IMR-90 (cell line): ENCODE measurements around the gene RPS6KB1. TPM values are rescaled to one million over a fixed set of nuclear protein-coding genes. Genes with fewer than 3 reads are reported as not detected.
"Not testable (repeated sequence)": the region's sequence is repeated elsewhere in the genome, so short reads cannot be mapped to it uniquely, and the experiment has no call there.

Source experiments
- ATAC-seq: fragments of 200-7000 bp; cut with Tn5 transposase; 2 replicates; pipeline ENCODE4 v1.9.1; 2020; ENCODE audit warnings: low read depth, mild to moderate bottlenecking, moderate library complexity
- BruUV-seq: library from RNA; stranded (reverse); fragments of 400-500 nt; replicated peaks from 2 replicates; lab custom pipeline; 2021; lab: Mats Ljungman, UMichigan
- CTCF ChIA-PET: fragments of 300-600 bp; formaldehyde crosslinking; extraction: SDS; loops from one replicate; lab custom pipeline; 2021; ENCODE audit warnings: antibody characterized with exemption; lab: Yijun Ruan, JAX
- POLR2A ChIA-PET: fragments of 300-600 bp; sonication (Branson Sonifier 250); formaldehyde crosslinking; loops from one replicate; lab custom pipeline; 2022; ENCODE audit warnings: antibody characterized with exemption; ENCODE audit not compliant: unreplicated experiment; lab: Charles Lee
- DNase-seq: peaks from one replicate; pipeline ENCODE4 v3.0.0; 2013
- H2AFZ ChIP-seq: replicated peaks from 2 replicates; pipeline ENCODE3; 2013; ENCODE audit warnings: low read length, mild to moderate bottlenecking; ENCODE audit not compliant: poor library complexity
- H2AK5ac ChIP-seq: 2 replicates; pipeline ENCODE4 v1.6.1; 2013; ENCODE audit warnings: low read depth, low read length, inconsistent platforms
- H2AK9ac ChIP-seq: replicated peaks from 2 replicates; pipeline ENCODE3; 2013; ENCODE audit warnings: mild to moderate bottlenecking, low read depth, low read length, moderate library complexity; ENCODE audit not compliant: poor library complexity
- H2BK120ac ChIP-seq: 2 replicates; pipeline ENCODE4 v1.6.1; 2013; ENCODE audit warnings: low read depth, low read length, inconsistent platforms
- H2BK15ac ChIP-seq: 3 replicates; pipeline ENCODE4 v1.6.1; 2013; ENCODE audit warnings: low read depth, low read length, inconsistent platforms
- H2BK20ac ChIP-seq: 2 replicates; pipeline ENCODE4 v1.6.1; 2013; ENCODE audit warnings: low read depth, mild to moderate bottlenecking, inconsistent platforms, low read length, moderate library complexity
- H2BK5ac ChIP-seq: 2 replicates; pipeline ENCODE4 v1.6.1; 2013; ENCODE audit warnings: mild to moderate bottlenecking, low read depth, low read length, inconsistent platforms; ENCODE audit not compliant: poor library complexity, severe bottlenecking
- H3K14ac ChIP-seq: replicated peaks from 2 replicates; pipeline ENCODE4 v1.6.1; 2013; ENCODE audit warnings: low read depth, low read length, inconsistent platforms
- H3K18ac ChIP-seq: 2 replicates; pipeline ENCODE4 v1.6.1; 2013; ENCODE audit warnings: low read depth, low read length, control low read depth
- H3K23ac ChIP-seq: 2 replicates; pipeline ENCODE4 v1.6.1; 2013; ENCODE audit warnings: low read depth, low read length, inconsistent platforms
- H3K27ac ChIP-seq: 2 replicates; pipeline ENCODE4 v1.5.1; 2013; ENCODE audit warnings: mild to moderate bottlenecking, control low read depth, low read length; ENCODE audit not compliant: insufficient read depth
- H3K27me3 ChIP-seq: 2 replicates; pipeline ENCODE4 v1.6.1; 2013; ENCODE audit warnings: low read length; ENCODE audit not compliant: control insufficient read depth, insufficient read depth
- H3K36me3 ChIP-seq: 2 replicates; pipeline ENCODE4 v1.6.1; 2013; ENCODE audit warnings: low read length, mixed read lengths; ENCODE audit not compliant: control insufficient read depth, insufficient read depth
- H3K4ac ChIP-seq: 2 replicates; pipeline ENCODE4 v1.6.1; 2013; ENCODE audit warnings: low read depth, low read length, inconsistent platforms
- H3K4me1 ChIP-seq: 2 replicates; pipeline ENCODE4 v1.6.1; 2013; ENCODE audit warnings: low read length, mixed read lengths; ENCODE audit not compliant: control insufficient read depth, insufficient read depth
- H3K4me2 ChIP-seq: 2 replicates; pipeline ENCODE4 v1.6.1; 2013; ENCODE audit warnings: low read depth, mild to moderate bottlenecking, control low read depth, low read length, moderate library complexity
- H3K4me3 ChIP-seq: 2 replicates; pipeline ENCODE4 v1.5.1; 2013; ENCODE audit warnings: low read depth, mild to moderate bottlenecking, control low read depth, low read length, moderate library complexity; ENCODE audit not compliant: insufficient read depth
- H3K56ac ChIP-seq: 2 replicates; pipeline ENCODE4 v1.6.1; 2013; ENCODE audit warnings: low read length, inconsistent platforms; ENCODE audit not compliant: insufficient read depth; ENCODE audit errors: extremely low read depth
- H3K79me1 ChIP-seq, 2 experiments: 2 replicates each; pipeline ENCODE4 v1.6.1; 2013; ENCODE audit warnings: low read length in 2 of 2, inconsistent platforms in 1 of 2, low read depth in 1 of 2
- H3K9ac ChIP-seq: 2 replicates; pipeline ENCODE4 v1.6.1; 2013; ENCODE audit warnings: low read depth, low read length, control low read depth
- H3K9me1 ChIP-seq: 2 replicates; pipeline ENCODE4 v1.6.1; 2013; ENCODE audit warnings: low read length, inconsistent platforms; ENCODE audit not compliant: insufficient read depth
- H3K9me3 ChIP-seq: 2 replicates; pipeline ENCODE4 v1.6.1; 2013; ENCODE audit warnings: low read length; ENCODE audit not compliant: control insufficient read depth, insufficient read depth
- H4K20me1 ChIP-seq: 2 replicates; pipeline ENCODE4 v1.6.1; 2013; ENCODE audit warnings: low read length, inconsistent platforms; ENCODE audit not compliant: insufficient read depth
- H4K5ac ChIP-seq: 2 replicates; pipeline ENCODE4 v1.6.1; 2013; ENCODE audit warnings: mild to moderate bottlenecking, low read depth, low read length, control low read depth
- H4K8ac ChIP-seq, 2 experiments: 2 replicates each; pipeline ENCODE4 v1.6.1; 2013; ENCODE audit warnings: low read depth in 2 of 2, low read length in 2 of 2, control low read depth in 1 of 2, inconsistent platforms in 1 of 2
- H4K91ac ChIP-seq: 2 replicates; pipeline ENCODE4 v1.6.1; 2013; ENCODE audit warnings: low read depth, low read length, inconsistent platforms; ENCODE audit not compliant: insufficient read depth
- CEBPB ChIP-seq: IDR thresholded peaks from 2 replicates; pipeline ENCODE4 v1.6.1; 2012; ENCODE audit warnings: low read depth, low read length, improper control_type of control experiment
- MXI1 ChIP-seq: IDR thresholded peaks from 2 replicates; pipeline ENCODE4 v1.6.1; 2012; ENCODE audit warnings: low read depth, mild to moderate bottlenecking, low read length, moderate library complexity, borderline replicate concordance
- WGBS, 2 experiments: methylation state at CpG; one replicate each; pipeline versions ENCODE4 v1.1.5 to v1.1.7; 2013; ENCODE audit warnings: missing lambda C conversion rate in 2 of 2; ENCODE audit not compliant: insufficient read length in 1 of 2; ENCODE audit errors: extremely low coverage in 2 of 2; 5-methylcytosine and 5-hydroxymethylcytosine counted together
- dilution Hi-C: fragments of 300-500 bp; cut with HindIII; formaldehyde crosslinking; loops from one replicate; pipeline ENCODE4 v1.14.3; 2018; ENCODE audit warnings: low sequenced_read_pairs; ENCODE audit not compliant: unreplicated experiment
- in situ Hi-C: fragments of 300-500 bp; cut with MboI; formaldehyde crosslinking; loops from 3 replicates; pipeline ENCODE4 v1.14.3; 2019; ENCODE audit warnings: low sequenced_read_pairs, inconsistent platforms, mixed read lengths
- intact Hi-C: fragments of 100-400 bp; cut with micrococcal nuclease; formaldehyde crosslinking; loops from 2 replicates; pipeline ENCODE4 v1.10.0; 2022
- polyA plus RNA-seq, 3 experiments: library from polyadenylated mRNA; depleted of rRNA; stranded (reverse); fragments of >200 nt; gene quantifications; 2 replicates each; pipeline ENCODE4 v1.2.3, GENCODE V29; 2012; ENCODE audit warnings: low replicate concordance in 1 of 3
- total RNA-seq: library from RNA; depleted of rRNA; stranded (reverse); fragments of >200 nt; gene quantifications from 2 replicates; pipeline ENCODE4 v1.2.3, GENCODE V29; 2012

Gene RPS6KB1
- total and polyA plus RNA-seq, 2 of the 4 experiments (the other 2 are of a cell fraction) = 11.7 to 20.3 TPM

DNA sequence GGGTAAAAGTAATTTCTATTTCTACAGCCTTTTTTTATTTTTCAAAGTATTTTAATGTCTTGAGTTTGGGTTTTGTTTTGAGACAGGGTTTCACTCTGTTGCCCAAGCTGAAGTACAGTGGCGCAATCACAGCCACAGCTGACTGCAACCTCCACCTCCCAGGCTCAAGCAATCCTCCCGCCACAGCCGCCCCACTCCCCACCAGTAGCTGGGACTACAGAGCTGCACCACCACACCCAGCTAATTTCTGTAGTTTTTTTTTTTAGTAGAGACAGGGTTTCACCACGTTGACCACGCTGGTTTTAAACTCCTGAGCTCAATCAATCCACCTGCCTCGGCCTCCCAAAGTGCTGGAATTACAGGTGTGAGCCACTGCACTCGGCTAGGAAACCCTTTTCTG is 44.1 kb upstream of the RPS6KB1 start:
- ChIA-PET POLR2A (interaction anchor here (0.6 kb wide), 1 partner anchor 11 kb away, joined by 13 read pairs; no protein-coding TSS in a partner anchor), CTCF (no interaction called here)
- H2BK15ac ChIP-seq = peak overlapping the region; percentile 40; the same call in 1 of the 3 replicates
- peaks cover 16% of the 10 kb centered on the region for H3K9me1 ChIP-seq
- H2BK20ac ChIP-seq = no peak overlapping the region
- H2AFZ ChIP-seq = no peak overlapping the region
- peaks cover 4 to 18% of the 10 kb centered on the region in 2 experiments; a peak in 2 of 4 replicates for H3K79me1 ChIP-seq
- no peak overlapping the region for H3K23ac ChIP-seq
- peak overlapping the region; percentile 60; the same call in 1 of the 2 replicates for H2AK5ac ChIP-seq
- peak overlapping the region; percentile 78; the same call in 1 of the 2 replicates for H3K27ac ChIP-seq
- peak overlapping the region; percentile 65 for H2BK120ac ChIP-seq
- H3K27me3 ChIP-seq = no peaks in the 10 kb centered on the region
- peak overlapping the region; percentile 55 for H2BK5ac ChIP-seq
- H2AK9ac ChIP-seq = no peak overlapping the region
- no peak overlapping the region for H3K4me2 ChIP-seq
- H3K9me3 ChIP-seq = no peaks in the 10 kb centered on the region
- peak overlapping the region in 1 of 2 experiments; percentile 38; a peak in 1 of 4 replicates for H4K8ac ChIP-seq
- dilution Hi-C loops (no loop called here), in situ Hi-C loops (no loop called here), intact Hi-C loops (no loop called here)
- H4K5ac ChIP-seq = peak overlapping the region; percentile 36; the same call in 1 of the 2 replicates
- peaks cover 24% of the 10 kb centered on the region for H3K4me1 ChIP-seq
- no peak for ATAC-seq
- H4K20me1 ChIP-seq = peaks cover 19% of the 10 kb centered on the region; the same call in 1 of the 2 replicates
- H3K18ac ChIP-seq = peak overlapping the region; percentile 56; the same call in 1 of the 2 replicates
- BruUV-seq = no TSS peak
- H3K14ac ChIP-seq = peak overlapping the region; percentile 53; the same call in 1 of the 2 replicates
- no peaks in the 10 kb centered on the region for H3K36me3 ChIP-seq
- H3K56ac ChIP-seq = no peak overlapping the region
- TF ChIP-seq MXI1 (no peak), CEBPB (peak; percentile 90)
- peak overlapping the region; percentile 62; the same call in 1 of the 2 replicates for H3K4ac ChIP-seq
- peak overlapping the region; percentile 25; the same call in 1 of the 2 replicates for H4K91ac ChIP-seq
- peak; percentile 75 for DNase-seq
- H3K4me3 ChIP-seq = no peak overlapping the region
- no CpG with 5 or more reads among the region's 7 CpGs for WGBS, 2 experiments
- no peak overlapping the region for H3K9ac ChIP-seq

DNA sequence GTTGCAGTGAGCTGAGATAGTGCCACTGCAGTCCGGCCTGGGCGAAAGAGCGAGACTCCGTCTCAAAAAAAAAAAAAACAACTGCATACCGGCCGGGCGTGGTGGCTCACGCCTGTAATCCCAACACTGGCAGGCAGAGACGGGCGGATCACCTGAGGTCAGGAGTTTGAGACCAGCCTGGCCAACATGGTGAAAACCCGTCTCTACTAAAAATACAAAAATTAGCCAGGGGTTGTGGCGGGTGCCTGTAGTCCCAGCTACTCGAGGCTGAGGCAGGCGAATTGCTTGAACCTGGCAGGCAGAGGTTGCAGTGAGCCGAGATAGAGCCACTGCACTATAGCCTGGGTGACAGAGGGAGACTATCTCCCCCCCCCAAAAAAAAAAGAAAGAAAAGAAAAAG is 42.6 kb upstream of the RPS6KB1 start:
- H3K27me3 ChIP-seq, intact Hi-C loops, H2BK20ac ChIP-seq, H3K4me2 ChIP-seq, H2BK15ac ChIP-seq, in situ Hi-C loops, H2AFZ ChIP-seq, DNase-seq, H3K27ac ChIP-seq, H3K4me3 ChIP-seq, H3K4ac ChIP-seq, H3K18ac ChIP-seq, H4K91ac ChIP-seq, H3K14ac ChIP-seq, H3K9me3 ChIP-seq, POLR2A ChIA-PET, H2BK5ac ChIP-seq, ATAC-seq, BruUV-seq, H3K36me3 ChIP-seq, H4K20me1 ChIP-seq, H2AK9ac ChIP-seq, H4K8ac ChIP-seq, dilution Hi-C loops, H4K5ac ChIP-seq, H3K9ac ChIP-seq, H3K23ac ChIP-seq, H3K56ac ChIP-seq: not testable (repeated sequence)
- peaks cover 18% of the 10 kb centered on the region for H3K9me1 ChIP-seq
- H3K4me1 ChIP-seq = peaks cover 26% of the 10 kb centered on the region
- H3K79me1 ChIP-seq = peaks cover 4 to 30% of the 10 kb centered on the region in 2 experiments; a peak in 3 of 4 replicates
- CTCF ChIA-PET = interaction anchor here (1.0 kb wide), 1 partner anchor 9 kb away, joined by 3 read pairs; no protein-coding TSS in a partner anchor
- WGBS, 2 experiments = 95% methylated on average over 9 of the region's 15 CpGs; no CpG with 5 or more reads in 1 of the 2 experiments
- H2BK120ac ChIP-seq = peak overlapping the region; percentile 92; the same call in 1 of the 2 replicates
- H2AK5ac ChIP-seq = 0 out of 2 replicates have a peak overlapping the region, but pooled peaks have one; percentile 37
